IPS DF 19.7 (cell line): ENCODE data around the gene ASAP3.
A peak's percentile ranks its signal among the peaks of the same experiment; 100 is the strongest.

Source experiments
- DNase-seq: peaks from one replicate; pipeline ENCODE4 v3.0.0-alpha.2; 2013; ENCODE audit warnings: low read depth, low spot score

ASAP3 gene

DNA sequence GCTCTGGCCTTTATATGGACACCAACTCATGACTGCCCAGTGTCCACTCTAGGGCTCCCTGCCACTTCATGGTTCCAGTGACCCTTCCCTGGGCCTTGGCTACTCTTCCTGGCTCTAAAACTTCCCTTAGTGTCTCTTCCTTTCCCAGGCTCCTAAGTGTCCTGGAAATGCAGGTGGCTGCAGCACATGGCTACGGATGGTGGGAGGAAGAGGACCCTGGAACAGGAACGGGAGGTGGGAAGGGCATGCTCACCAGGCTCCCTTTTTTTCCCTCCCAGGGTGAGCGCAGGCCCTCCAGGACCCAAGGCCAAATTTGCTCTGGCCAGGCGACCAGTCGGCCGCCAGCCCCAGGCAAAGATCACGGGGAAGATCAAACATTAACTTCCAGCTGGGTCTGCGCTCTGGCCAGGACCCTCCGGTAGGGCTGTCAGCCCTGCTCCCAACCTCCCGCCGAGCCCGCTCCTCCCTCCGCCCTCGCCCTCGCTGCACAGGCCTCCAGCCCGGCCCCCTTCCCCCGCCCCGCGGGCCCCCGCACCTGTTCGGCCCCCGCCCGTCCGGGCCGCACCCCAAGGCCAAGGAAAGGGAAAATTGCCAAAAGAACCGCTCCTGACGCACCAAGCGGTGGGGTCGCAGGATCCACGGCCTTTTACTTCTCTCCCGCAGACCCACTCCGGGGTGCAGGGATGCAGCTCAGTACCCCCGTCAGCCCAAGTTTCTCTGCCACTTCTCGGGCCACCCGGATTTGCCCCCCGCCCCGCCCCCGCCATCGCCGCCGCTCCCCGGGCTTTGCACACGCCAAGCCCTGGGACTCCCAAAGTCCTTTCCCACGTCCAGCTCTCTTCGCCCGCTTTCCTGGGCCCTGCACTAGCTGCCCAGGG, 60.3 kb downstream of the ASAP3 start:
- DNase-seq = no peak

DNA sequence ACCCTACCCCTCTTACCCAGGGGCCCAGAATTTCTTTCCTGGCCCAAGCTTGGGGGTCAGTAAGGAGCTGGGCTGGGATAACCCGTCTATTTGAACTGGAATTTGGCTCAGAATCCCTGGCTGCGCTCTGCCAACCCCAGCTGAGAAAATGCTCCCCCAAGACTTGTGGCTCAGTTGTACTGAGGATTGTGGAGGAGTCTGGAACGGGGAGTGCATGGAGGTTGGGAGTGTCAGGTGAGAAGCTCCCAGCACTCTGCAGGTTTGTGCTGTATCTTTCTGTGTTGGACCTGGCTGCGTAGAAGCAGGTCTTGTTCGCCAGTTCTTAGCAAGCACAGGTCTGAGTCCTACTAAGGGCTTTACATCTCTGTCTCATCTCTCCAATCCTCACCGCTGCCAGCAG, 61.0 kb downstream of the ASAP3 start:
- no peak for DNase-seq

DNA sequence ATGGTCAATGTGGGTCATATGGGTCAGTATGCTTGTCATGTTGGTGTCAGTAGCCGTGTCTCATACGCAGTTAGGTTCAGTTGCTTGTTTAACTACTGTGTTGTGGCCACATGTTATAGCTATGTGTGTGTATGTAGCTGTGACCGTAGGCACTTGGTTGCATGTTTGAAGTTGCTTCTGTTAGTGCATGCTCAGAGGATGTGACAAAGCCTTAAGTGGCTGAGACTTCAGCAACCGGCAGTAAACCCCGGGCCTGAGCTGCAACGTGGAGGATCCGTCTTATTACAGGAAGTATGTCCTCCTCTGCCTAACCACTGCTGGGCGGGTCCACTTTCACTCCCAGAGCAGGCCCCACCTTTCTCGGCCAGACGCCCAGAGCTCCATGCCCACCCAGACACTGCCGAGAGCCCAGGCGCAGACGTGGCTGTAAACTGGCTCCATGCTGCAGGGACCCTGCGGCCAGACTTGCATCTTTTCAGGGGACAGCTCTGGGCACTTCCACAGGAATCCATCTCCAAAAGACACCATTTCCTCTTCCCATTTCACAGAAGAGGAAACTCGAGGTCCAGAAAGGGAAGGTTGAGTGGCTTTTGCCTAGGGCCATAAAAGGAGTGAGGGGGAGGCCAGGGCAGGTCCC, 61.6 kb downstream of the ASAP3 start:
- no peak for DNase-seq

DNA sequence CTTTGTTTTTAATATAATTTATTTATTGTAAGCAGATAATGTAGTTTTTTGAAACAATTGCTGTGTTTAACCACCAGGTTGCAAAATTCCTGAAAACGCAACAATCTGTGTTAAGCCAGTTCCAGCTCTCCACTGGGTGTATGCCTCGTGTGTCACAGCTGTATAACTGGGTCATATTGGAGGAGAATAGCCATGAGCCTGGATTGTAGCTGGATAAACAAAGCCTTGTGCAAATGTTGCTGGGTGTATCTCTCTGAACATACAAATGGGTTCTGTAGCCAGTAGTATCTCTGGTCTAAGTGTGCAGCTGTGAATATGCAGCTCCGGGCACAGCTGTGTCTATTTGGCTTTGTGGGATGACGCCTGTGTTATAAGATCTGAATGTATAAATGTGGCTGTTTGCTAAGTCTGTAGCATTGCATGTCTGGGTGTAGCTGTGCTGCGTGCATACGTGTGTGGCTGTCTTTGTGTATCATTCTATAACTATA, 62.2 kb downstream of the ASAP3 start:
- no peak for DNase-seq

DNA sequence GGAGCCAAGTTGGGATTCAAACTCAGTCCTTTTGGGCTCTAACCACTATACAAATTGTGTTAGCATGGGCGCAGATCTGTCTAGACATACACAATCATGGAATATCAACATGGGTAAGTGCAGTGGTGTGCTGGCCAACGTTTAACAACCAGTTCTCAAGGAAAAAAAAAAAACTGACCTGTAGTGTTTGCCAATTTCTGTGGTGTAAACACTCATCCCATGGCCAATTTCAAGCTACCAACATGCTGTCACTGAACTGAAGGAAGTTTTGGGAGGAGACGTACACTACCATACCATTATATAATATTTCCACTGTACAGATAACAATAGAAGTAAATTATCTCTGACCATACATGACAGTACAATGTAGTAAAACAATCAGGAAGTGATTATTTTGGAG, 62.6 kb downstream of the ASAP3 start:
- no peak for DNase-seq

DNA sequence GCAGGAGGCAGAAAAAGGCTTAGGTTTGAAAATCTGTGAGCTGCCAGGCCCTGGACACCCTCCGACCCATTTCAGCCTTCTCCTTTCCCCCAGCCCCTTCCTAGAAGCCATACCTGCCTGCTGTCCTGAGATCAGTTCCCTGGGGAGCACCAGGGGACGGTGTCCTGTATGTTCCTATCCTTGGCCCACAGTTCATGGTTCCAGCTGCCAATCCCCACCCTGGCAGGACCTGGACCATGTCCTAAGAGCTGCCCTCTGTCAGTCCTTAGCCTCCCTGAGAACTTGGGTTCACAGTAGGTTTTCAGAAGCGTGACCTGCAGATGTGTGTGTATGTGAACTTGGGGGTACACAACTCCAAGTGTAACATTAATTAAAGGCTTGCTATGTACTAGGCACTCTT, 63.2 kb downstream of the ASAP3 start:
- DNase-seq = no peak

DNA sequence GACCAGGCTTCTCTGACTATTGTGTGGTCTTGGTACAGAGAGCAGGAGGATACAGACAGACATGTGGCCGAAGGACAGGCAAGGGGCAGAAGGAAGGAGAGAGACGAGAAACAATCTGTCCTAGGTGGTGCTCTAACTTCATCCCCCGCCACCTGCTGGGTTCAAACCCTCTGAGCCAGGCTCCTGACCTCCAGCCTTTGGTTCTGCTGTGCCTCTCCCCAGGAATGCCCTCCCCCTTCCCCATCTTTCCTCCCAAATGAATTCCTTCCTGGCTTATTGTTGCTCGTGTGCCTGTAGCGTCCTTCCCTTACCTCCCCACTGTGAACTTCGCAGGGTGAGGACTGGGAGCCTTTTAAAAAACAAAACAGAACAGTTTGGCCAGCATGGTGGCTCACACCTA, 64.8 kb downstream of the ASAP3 start:
- DNase-seq = no peak

DNA sequence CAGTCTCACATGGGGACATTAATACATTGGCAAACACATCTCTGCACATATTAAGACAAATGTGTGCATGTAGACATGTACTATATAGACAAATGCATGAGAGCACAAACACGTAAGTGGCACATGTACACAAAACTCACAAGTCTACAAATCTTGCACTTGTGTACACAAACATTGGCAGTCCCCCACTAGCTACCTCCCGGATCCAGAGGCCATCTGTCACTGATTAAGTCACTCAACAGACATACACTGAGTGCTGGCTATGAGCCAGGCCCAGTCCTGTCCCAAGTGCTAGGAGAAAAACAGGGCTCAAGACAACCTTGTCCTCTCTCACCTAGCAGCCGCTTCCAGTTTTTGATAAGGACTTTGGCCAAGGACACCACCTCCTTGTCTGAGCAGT, 66.4 kb downstream of the ASAP3 start:
- DNase-seq = no peak

DNA sequence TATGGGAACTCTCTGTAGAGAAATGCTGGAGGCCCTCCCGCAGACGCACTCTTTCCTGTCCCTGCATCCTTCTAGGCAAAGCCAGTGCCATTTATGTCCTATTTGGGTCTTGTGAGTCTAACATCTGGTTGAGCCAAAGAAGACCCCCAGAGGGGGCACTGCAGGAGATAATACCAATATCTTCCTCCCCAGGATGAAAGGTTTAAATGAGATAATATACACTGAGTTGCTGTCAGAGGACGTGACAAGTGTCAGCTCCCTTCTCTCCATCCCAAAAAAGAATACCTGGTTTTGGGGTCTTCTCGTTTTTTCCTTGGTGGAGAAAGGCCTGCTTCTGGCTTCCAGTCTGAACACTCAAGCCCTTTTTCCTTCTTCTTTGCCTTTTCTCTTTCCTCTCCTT, 67.0 kb downstream of the ASAP3 start:
- DNase-seq = no peak

DNA sequence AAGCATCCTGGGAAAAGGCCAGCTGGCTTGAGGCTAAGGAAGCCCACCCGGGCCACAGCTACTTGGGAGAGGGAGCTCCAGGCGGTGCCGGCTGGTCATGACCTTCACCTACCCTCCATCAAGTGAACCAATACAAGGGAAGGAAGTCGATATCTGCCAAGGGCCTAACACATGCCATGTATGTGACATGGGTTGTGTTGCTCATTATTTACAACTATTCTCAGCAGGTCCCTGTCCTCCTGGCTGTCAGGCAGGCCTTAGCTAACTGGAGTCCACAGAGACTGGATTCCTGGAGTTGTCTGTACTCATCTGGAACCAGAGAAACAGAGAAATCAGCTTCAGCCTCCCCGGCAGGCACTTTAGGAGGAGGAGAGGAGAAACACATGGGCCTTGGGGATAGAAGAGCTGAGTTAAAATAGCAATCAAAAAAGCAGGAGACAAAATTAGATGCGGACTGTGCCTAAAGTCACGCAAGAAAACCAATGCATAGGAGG, 75.1 kb downstream of the ASAP3 start:
- no peak for DNase-seq

DNA sequence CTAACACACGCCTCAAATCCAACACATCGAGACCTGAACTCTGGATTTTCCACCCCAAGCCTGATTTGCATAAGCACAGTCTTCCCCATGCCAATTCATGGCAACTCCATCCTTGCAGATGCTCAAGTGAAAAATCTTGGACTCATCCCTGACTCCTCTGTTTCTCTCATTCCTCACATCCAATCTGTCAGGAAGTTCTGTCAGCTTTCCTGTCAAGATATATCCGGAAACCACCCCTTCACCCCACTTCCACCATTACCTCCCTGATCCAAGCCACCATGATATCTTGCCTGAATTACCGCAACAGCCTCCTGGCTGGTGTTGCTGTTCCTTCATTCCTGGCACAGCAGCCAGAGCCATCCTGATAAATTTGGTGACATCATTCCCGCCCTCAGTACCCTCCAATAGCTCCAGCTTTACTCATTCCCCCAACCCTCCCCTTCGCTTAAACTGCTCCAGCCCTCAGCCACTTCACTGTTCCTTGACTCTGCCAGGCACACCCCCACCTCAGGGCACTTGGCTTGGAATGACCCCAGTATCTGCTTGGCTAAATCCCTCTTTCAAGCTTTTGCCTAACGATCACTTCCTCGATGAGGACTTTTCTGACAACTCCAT, 76.9 kb downstream of the ASAP3 start:
- DNase-seq = no peak

DNA sequence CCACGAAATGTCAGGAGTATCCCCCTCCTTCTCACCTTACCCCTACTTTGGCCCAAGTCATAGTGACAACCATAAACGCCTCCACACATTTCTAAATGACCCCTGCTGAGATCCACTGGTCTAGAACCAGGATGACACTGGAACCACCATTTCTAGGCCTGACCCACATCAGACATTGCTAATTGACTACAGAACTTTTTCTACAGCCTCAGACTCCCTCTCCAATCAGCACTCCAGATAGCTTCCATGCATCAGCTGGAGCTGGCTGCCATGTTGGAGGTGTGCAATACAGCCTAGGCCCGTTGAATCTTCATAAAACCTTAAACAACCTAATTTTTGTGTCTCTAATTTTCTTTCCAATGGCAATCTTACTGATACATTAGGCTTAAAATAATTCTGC, 78.0 kb downstream of the ASAP3 start:
- DNase-seq = no peak

DNA sequence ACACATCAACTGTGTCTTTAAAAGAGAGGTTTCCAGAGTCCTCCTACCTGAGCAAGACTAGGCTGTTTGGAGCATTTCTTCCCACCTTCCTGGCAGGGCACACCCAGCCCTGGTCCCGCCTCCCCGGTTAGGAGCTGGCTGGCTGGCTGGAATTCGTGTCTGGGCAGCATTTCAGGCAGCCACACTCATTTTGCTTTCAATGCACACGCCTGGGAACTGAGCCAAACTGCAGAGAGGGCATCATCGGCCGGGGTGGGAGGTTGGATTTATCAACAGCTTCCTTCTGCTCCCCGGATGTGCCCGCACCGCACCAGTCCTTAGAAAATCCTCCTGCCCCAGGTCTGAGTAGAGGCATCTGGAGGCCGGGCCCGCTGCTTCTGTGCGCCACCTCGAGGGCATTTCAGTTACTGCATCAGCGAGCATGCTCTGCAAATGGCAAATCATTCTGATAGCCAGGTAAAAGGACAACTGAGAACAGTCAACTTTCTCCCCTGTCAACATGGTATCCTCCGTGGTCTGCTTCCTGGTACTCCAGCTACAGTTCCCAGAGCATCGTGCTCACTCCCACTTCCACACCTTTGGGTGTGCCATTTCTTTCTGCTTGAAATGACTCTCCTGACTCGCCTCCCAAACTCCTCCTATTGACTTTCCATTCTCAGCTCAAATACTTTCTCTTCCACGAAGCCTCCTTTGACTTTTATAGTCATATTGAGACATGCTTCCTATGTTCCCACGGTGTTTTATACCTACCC, 80.1 kb downstream of the ASAP3 start:
- DNase-seq = peak; percentile 45

DNA sequence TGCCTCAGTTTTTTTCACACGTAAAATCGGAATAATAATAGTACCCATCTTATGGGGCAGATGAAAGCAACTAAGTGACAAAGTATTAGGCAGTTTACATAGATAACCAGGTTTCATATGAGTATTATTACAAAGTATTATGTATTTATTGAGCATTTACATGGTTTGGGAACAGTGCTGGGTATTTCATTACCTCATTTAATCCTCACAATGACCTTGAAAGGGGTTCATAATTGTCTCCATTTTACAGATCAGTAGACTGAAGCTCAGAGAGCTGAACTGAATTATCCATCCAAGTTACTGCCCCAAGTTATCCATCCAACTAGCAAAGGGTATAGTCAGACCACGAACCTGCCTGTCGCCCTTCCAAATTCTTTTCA, 80.6 kb downstream of the ASAP3 start:
- no peak for DNase-seq

DNA sequence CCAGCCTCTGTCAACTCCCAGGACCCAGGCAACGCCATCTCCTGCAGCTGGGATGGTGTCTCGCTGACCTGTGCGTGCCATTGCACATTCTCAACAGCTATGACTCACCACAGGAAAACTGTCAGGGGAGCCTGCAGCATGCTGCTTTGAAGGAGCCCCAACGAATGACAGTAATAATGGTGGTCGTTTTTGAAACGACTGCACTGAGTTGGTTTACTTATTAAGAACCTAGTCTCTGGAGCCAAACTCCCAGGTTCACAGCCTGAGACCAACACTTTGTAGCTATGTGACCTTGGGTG, 81.0 kb downstream of the ASAP3 start:
- DNase-seq = no peak

DNA sequence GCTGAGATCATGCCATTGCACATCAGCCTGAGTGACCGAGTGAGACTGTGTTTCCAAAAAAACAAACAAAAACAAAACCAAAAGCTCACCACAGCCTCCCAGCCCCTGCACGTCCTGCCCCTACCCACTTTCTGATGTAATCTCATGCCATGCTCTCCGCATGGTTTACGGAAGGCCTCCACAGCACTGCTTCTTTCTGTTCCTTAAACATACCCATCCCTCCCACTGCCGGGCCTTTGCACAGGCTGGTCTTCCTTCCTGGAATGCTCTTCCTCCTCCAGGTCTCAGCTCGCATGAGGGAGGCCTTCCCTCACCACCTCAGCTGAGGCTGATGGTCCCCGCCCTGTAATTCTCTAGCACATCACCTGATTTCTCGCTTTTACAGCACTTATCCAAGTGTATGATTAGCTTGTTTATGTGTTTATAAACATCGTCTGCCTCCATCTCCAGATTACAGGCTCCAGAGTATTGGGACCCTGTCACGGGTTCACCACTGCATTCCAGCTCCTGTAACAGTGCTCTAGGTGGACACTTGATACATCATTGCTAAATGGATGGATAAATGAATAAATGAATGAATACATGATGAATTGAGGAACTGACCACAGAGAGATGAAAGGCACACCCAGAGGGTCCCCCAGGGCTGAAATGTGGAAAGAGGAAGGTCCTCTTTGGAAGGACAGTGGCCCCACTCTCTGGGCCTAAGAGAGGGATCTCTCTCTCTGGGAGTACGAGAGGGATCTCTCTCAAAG, 81.5 kb downstream of the ASAP3 start:
- no peak for DNase-seq

DNA sequence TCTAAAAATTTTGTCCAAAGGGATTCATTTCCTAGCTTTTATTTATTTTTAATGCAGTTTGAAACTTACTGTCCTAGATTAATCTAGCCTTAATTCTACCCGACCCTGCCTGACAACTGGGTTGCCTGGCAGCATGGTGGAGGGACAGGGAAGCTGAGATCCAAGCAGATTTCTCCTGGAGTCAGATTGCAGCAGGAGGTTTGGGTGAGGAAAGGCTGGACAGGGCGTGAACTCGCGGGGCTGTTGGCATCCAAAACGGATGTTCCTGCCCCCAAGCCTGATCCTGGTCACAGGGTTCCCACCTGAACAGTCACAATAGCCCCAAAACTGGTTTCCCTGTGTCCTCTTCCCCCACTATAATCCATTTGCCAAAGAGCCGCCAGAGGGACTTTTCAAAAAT, 82.7 kb downstream of the ASAP3 start:
- no peak for DNase-seq

DNA sequence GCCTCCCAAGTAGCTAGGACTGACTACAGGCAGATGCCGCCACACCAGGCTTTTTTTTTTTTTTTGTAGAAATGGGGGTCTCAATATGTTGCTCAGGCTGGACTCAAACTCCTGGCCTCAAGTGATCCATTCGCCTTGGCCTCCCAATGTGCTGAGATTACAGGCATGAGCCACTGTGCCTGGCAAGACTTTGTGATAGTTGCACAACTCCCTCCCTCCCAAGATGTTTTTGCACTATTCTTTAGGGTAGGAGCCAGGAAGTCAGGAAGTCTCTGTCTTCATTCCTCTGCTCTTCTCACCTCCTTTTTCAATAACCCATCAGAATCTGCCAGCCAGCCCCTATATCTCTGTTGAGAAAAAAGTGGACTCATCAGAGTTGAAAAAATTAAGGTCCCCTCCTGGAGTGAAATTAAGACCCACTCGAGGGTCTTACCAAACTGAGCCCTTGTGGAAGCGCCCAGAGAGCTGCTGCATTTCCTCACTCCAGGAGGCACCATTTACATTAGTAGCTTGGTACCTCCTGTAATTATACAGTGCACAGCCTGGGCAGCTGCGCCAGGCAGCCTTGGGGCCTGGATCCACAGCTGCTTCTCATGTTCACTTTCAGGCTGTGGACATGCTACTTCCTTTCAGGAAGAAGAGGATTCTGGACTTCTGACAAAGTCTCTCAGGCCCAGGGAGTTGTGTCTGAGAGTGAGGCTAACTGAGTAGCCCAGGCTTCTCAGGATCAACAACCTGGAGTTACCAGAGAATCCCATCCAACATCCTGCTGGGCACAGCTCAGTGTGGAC, 83.5 kb downstream of the ASAP3 start:
- DNase-seq = no peak

DNA sequence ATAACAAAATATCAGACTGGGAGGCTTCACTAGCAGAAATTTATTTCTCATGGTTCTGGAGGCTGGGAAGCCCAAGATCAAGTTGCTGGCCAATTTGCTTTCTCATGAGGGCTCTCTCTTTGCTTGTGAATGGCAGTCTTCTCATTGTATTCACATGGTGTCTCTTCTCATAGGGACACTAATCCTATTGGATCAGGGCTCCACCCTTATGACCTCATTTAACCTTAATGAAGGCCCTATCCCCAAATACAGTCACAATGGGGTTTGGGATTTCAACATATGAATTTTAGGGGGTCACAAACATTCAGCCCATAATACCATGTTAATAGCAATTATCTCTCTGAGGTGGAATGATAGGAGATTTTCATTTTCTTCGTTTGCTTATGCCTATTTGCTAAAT, 84.8 kb downstream of the ASAP3 start:
- no peak for DNase-seq

DNA sequence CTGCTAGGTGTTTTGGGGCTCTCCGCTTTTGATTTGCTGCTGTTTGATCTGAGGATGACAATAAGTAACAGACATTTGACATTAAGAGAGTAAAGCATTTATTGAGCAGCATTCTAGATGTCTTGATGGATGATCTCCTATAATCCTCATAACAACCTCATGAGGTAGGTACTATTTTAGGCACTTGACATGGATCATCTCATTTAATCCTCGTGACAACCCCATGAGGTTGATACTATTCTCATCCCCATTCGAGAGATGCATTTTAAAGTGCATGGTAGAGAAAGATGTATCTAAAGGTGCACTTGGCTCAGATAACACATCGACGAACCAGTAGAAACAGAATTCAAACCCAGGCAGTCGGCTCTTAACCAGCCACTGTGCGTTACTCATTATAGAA, 86.1 kb downstream of the ASAP3 start:
- no peak for DNase-seq

DNA sequence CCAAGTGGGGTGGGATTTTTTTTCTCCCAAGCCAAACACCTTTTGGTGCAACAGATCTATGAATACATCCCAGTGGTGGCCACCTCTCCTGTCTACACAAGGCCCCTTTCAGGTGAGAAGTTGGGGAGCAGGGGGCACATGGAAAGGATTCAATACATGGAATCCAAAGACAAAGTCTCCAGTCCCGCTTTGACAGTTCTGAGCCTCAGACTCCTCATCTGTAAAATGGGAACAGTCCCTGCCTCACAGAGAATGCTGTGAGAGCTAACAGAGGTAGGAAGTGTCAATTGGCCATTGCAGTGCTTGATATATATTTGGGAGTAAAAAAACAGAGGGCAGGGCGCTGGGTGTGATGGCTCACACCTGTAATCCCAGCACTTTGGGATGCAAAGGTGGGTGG, 87.6 kb downstream of the ASAP3 start:
- DNase-seq = no peak
